HepG2 (cell line): ENCODE data around the gene TMEM256. TPM values are rescaled to one million over a fixed set of nuclear protein-coding genes. Genes with fewer than 3 reads are reported as not detected.

Source experiments
- CCDC6 ChIP-seq: sonication (generic); formaldehyde crosslinking; IDR thresholded peaks from 2 replicates; pipeline ENCODE4 v1.8.1; 2022; ENCODE audit warnings: mild to moderate bottlenecking, missing genetic modification reagents, moderate library complexity
- EED ChIP-seq: sonication (generic); formaldehyde crosslinking; IDR thresholded peaks from 2 replicates; pipeline ENCODE4 v1.5.0; 2020; ENCODE audit warnings: mild to moderate bottlenecking, missing genetic modification reagents
- FOSL2 ChIP-seq: sonication (generic); formaldehyde crosslinking; IDR thresholded peaks from 2 replicates; pipeline ENCODE4 v1.4.0; 2020; ENCODE audit warnings: missing genetic modification reagents
- GFI1 ChIP-seq: sonication (generic); formaldehyde crosslinking; IDR thresholded peaks from 2 replicates; pipeline ENCODE4 v1.5.0; 2020; ENCODE audit warnings: missing genetic modification reagents, mild to moderate bottlenecking, borderline replicate concordance
- HOXA9 ChIP-seq: sonication (generic); formaldehyde crosslinking; IDR thresholded peaks from 2 replicates; pipeline ENCODE4 v1.8.1; 2022; ENCODE audit warnings: missing genetic modification reagents, mild to moderate bottlenecking, moderate library complexity, borderline replicate concordance
- LCORL ChIP-seq, 2 experiments: fragments of 450-650 bp in 1 of 2; sonication (generic) in 1 of 2; formaldehyde crosslinking in 1 of 2; IDR thresholded peaks; 2 replicates each; pipeline versions ENCODE4 v1.5.0 to v1.6.1; 2017 to 2020; ENCODE audit warnings: antibody characterized with exemption in 1 of 2, missing genetic modification reagents in 1 of 2
- MBNL3 ChIP-seq: fragments of 250-450 bp; sonication (Bioruptor Pico); conservative IDR thresholded peaks from 2 replicates; pipeline ENCODE4 v1.8.0; 2022; ENCODE audit warnings: mild to moderate bottlenecking, inconsistent platforms
- SCMH1 ChIP-seq: sonication (generic); formaldehyde crosslinking; IDR thresholded peaks from 2 replicates; pipeline ENCODE4 v1.9.0; 2021; ENCODE audit warnings: missing genetic modification reagents, mild to moderate bottlenecking, borderline replicate concordance
- TEAD3 ChIP-seq: optimal IDR thresholded peaks from 2 replicates; pipeline ENCODE3; 2016; ENCODE audit warnings: borderline replicate concordance
- XBP1 ChIP-seq: sonication (generic); formaldehyde crosslinking; IDR thresholded peaks from 2 replicates; pipeline ENCODE4 v1.5.0; 2020; ENCODE audit warnings: missing genetic modification reagents
- ZBTB8A ChIP-seq: sonication (generic); formaldehyde crosslinking; IDR thresholded peaks from 2 replicates; pipeline ENCODE4 v1.4.0; 2020; ENCODE audit warnings: mild to moderate bottlenecking, low read depth, missing genetic modification reagents, borderline replicate concordance
- ZFP1 ChIP-seq: IDR thresholded peaks from 2 replicates; pipeline ENCODE4 v1.6.1; 2016
- ZNF30 ChIP-seq: sonication (generic); formaldehyde crosslinking; IDR thresholded peaks from 2 replicates; pipeline ENCODE4 v1.5.0; 2020; ENCODE audit warnings: mild to moderate bottlenecking, missing genetic modification reagents
- ZNF331 ChIP-seq: sonication (generic); formaldehyde crosslinking; IDR thresholded peaks from 2 replicates; pipeline ENCODE4 v1.4.0; 2020; ENCODE audit warnings: missing genetic modification reagents
- ZNF564 ChIP-seq: sonication (generic); formaldehyde crosslinking; IDR thresholded peaks from 2 replicates; pipeline ENCODE4 v1.8.1; 2023; ENCODE audit warnings: mild to moderate bottlenecking, missing genetic modification reagents
- ZNF678 ChIP-seq: sonication (generic); formaldehyde crosslinking; IDR thresholded peaks from 2 replicates; pipeline ENCODE4 v1.4.0; 2020; ENCODE audit warnings: mild to moderate bottlenecking, missing genetic modification reagents
- ZNF780A ChIP-seq: sonication (generic); formaldehyde crosslinking; IDR thresholded peaks from 2 replicates; pipeline ENCODE4 v1.8.0; 2022; ENCODE audit warnings: mild to moderate bottlenecking, missing genetic modification reagents, moderate library complexity
- ZNF788 ChIP-seq: sonication (generic); formaldehyde crosslinking; IDR thresholded peaks from 2 replicates; pipeline ENCODE4 v1.5.0; 2020; ENCODE audit warnings: mild to moderate bottlenecking, missing genetic modification reagents, borderline replicate concordance
- polyA plus RNA-seq, 8 experiments: library from polyadenylated mRNA; depleted of rRNA in 3 of 8; stranded (reverse) in 7 of 8; unstranded in 1 of 8; fragments of >200 nt; fragmentation: Illumina TruSeq in 4 of 8; extraction: Trizol in 4 of 8; gene quantifications; 2 replicates each; pipeline versions ENCODE4 v1.2.1 to v1.2.3, GENCODE V29; 2011 to 2016; ENCODE audit warnings: low read depth in 4 of 8, missing spikeins in 1 of 8, mixed read lengths in 1 of 8; ENCODE audit not compliant: insufficient read depth in 1 of 8
- total RNA-seq, 5 experiments: library from RNA; depleted of rRNA; stranded (reverse); fragments of >200 nt; fragmentation: Illumina TruSeq; extraction: Trizol; gene quantifications; 2 replicates each; pipeline ENCODE4 v1.2.3, GENCODE V29; 2016; ENCODE audit warnings: low read depth in 1 of 5
- TF ChIP-seq, protein P1 (sequence below): fragments of 450-650 bp; IDR thresholded peaks from 2 replicates; pipeline ENCODE4 v1.6.1; 2017; ENCODE audit warnings: mild to moderate bottlenecking
- TF ChIP-seq, protein P2 (sequence below): sonication (generic); formaldehyde crosslinking; IDR thresholded peaks from 2 replicates; pipeline ENCODE4 v1.8.1; 2023; ENCODE audit warnings: mild to moderate bottlenecking, moderate library complexity, missing genetic modification reagents
- TF ChIP-seq, protein P3 (sequence below): sonication (generic); formaldehyde crosslinking; IDR thresholded peaks from 2 replicates; pipeline ENCODE4 v1.4.0; 2020; ENCODE audit warnings: mild to moderate bottlenecking, missing genetic modification reagents
- TF ChIP-seq, protein P4 (sequence below): sonication (generic); formaldehyde crosslinking; IDR thresholded peaks from 2 replicates; pipeline ENCODE4 v1.8.0; 2022; ENCODE audit warnings: mild to moderate bottlenecking, missing genetic modification reagents, moderate library complexity

TMEM256 gene
- total and polyA plus RNA-seq, 2 of the 13 experiments (the other 11 are each of a cell fraction or from before 2014, with no cell fraction given): 231 to 252 TPM

- TF ChIP-seq, protein P1, sequence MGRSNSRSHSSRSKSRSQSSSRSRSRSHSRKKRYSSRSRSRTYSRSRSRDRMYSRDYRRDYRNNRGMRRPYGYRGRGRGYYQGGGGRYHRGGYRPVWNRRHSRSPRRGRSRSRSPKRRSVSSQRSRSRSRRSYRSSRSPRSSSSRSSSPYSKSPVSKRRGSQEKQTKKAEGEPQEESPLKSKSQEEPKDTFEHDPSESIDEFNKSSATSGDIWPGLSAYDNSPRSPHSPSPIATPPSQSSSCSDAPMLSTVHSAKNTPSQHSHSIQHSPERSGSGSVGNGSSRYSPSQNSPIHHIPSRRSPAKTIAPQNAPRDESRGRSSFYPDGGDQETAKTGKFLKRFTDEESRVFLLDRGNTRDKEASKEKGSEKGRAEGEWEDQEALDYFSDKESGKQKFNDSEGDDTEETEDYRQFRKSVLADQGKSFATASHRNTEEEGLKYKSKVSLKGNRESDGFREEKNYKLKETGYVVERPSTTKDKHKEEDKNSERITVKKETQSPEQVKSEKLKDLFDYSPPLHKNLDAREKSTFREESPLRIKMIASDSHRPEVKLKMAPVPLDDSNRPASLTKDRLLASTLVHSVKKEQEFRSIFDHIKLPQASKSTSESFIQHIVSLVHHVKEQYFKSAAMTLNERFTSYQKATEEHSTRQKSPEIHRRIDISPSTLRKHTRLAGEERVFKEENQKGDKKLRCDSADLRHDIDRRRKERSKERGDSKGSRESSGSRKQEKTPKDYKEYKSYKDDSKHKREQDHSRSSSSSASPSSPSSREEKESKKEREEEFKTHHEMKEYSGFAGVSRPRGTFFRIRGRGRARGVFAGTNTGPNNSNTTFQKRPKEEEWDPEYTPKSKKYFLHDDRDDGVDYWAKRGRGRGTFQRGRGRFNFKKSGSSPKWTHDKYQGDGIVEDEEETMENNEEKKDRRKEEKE: no peak
- TF ChIP-seq ZNF564: 0 out of 2 replicates have a peak, but pooled peaks have one; percentile 49
- no peak for TF ChIP-seq SCMH1 (CRISPR knock-in tag)
- TF ChIP-seq ZNF30 (CRISPR knock-in tag): no peak
- TF ChIP-seq XBP1: no peak
- peak; percentile 65 for TF ChIP-seq FOSL2
- TF ChIP-seq LCORL (IDR thresholded peaks at IDR 0.05): no peak
- no peak; the same call in 1 of the 2 replicates for TF ChIP-seq LCORL (CRISPR knock-in tag; IDR thresholded peaks at IDR 0.05)
- no peak; the same call in 1 of the 2 replicates for TF ChIP-seq GFI1 (CRISPR knock-in tag)
- no peak for TF ChIP-seq ZFP1 (CRISPR knock-in tag)
- TF ChIP-seq CCDC6: no peak
- no peak for TF ChIP-seq ZNF780A (CRISPR knock-in tag)
- TF ChIP-seq, protein P2, sequence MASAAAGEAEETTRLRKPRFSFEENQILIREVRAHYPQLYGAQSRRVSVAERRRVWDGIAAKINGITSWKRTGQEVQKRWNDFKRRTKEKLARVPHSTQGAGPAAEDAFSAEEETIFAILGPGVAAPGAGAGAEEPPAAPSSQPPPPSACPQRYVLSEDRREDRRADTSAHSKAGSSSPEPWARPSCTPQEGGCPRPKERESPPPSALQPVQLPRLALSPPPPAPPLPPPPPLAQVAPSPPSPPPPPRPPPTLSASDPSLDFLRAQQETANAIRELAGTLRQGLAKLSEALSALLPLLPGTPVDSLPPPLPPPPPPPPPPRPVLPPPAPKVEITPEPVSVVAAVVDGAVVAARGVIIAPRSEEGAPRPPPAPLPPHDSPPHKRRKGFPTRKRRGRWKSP (CRISPR knock-in tag): peak; percentile 87; the same call in 1 of the 2 replicates
- TF ChIP-seq ZBTB8A (CRISPR knock-in tag): no peak
- 0 out of 2 replicates have a peak, but pooled peaks have one; percentile 56 for TF ChIP-seq EED (CRISPR knock-in tag)
- TF ChIP-seq, protein P3, sequence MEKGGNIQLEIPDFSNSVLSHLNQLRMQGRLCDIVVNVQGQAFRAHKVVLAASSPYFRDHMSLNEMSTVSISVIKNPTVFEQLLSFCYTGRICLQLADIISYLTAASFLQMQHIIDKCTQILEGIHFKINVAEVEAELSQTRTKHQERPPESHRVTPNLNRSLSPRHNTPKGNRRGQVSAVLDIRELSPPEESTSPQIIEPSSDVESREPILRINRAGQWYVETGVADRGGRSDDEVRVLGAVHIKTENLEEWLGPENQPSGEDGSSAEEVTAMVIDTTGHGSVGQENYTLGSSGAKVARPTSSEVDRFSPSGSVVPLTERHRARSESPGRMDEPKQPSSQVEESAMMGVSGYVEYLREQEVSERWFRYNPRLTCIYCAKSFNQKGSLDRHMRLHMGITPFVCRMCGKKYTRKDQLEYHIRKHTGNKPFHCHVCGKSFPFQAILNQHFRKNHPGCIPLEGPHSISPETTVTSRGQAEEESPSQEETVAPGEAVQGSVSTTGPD: no peak
- TF ChIP-seq ZNF331 (CRISPR knock-in tag): peak; percentile 33; the same call in 1 of the 2 replicates
- TF ChIP-seq, protein P4, sequence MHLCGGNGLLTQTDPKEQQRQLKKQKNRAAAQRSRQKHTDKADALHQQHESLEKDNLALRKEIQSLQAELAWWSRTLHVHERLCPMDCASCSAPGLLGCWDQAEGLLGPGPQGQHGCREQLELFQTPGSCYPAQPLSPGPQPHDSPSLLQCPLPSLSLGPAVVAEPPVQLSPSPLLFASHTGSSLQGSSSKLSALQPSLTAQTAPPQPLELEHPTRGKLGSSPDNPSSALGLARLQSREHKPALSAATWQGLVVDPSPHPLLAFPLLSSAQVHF: no peak
- peak; percentile 31 for TF ChIP-seq TEAD3 (CRISPR knock-in tag)
- TF ChIP-seq ZNF678 (CRISPR knock-in tag): no peak; the same call in 1 of the 2 replicates
- peak; percentile 87; the same call in 1 of the 2 replicates for TF ChIP-seq ZNF788 (CRISPR knock-in tag)
- no peak for TF ChIP-seq HOXA9 (CRISPR knock-in tag)
- no peak for TF ChIP-seq MBNL3 (CRISPR knock-in tag)
These were observed 41.1 kb upstream of the TMEM256 start, which contains the start of gene CHRNB1 (continued) for GRCh38 chr17:7444682-7445618.
